ENCODE measurements around the gene SPOCK3. TPM values are rescaled to one million over a fixed set of nuclear protein-coding genes. Genes with fewer than 3 reads are reported as not detected.

SPOCK3 gene
- total and polyA plus RNA-seq, 2 experiments from 2014 or later, result 1.6 to 4.1 TPM

DNA sequence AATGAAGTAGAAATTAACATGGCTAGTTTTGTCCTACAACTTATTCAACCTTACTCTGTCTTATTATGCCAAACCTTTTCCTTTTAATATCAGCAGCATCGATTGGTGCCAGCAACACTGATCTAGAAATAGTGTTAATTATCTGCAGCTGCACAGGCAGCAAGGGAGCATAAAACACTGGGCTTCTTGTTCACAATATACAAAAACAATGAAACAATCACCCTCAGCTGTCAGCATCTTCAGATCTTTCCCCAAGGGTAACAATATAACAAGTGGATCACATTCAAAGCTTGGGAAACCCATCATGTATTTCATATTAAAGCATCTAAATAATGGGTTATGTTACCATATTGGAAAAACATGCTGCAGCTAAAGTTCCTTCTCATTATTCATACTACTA lies 238.1 kb downstream of the SPOCK3 start:
- TF ChIP-seq NANOG (IDR thresholded peaks at IDR 0.05; ENCODE audit: borderline replicate concordance), result no peak
- no peak for TF ChIP-seq CREB1 (CRISPR knock-in tag; IDR thresholded peaks at IDR 0.05; ENCODE audit: low read depth)
- TF ChIP-seq EZH2phosphoT487 (IDR thresholded peaks at IDR 0.05; ENCODE audit: unreplicated experiment), result no peak
- no peak for TF ChIP-seq ZNF331 (CRISPR knock-in tag; IDR thresholded peaks at IDR 0.05; ENCODE audit: low read depth)
- no peak for TF ChIP-seq EZH2 (IDR thresholded peaks at IDR 0.05; ENCODE audit: low read depth, unreplicated experiment)
- TF ChIP-seq REST (IDR thresholded peaks at IDR 0.05; ENCODE audit: unreplicated experiment), result no peak
- TF ChIP-seq, protein P1, sequence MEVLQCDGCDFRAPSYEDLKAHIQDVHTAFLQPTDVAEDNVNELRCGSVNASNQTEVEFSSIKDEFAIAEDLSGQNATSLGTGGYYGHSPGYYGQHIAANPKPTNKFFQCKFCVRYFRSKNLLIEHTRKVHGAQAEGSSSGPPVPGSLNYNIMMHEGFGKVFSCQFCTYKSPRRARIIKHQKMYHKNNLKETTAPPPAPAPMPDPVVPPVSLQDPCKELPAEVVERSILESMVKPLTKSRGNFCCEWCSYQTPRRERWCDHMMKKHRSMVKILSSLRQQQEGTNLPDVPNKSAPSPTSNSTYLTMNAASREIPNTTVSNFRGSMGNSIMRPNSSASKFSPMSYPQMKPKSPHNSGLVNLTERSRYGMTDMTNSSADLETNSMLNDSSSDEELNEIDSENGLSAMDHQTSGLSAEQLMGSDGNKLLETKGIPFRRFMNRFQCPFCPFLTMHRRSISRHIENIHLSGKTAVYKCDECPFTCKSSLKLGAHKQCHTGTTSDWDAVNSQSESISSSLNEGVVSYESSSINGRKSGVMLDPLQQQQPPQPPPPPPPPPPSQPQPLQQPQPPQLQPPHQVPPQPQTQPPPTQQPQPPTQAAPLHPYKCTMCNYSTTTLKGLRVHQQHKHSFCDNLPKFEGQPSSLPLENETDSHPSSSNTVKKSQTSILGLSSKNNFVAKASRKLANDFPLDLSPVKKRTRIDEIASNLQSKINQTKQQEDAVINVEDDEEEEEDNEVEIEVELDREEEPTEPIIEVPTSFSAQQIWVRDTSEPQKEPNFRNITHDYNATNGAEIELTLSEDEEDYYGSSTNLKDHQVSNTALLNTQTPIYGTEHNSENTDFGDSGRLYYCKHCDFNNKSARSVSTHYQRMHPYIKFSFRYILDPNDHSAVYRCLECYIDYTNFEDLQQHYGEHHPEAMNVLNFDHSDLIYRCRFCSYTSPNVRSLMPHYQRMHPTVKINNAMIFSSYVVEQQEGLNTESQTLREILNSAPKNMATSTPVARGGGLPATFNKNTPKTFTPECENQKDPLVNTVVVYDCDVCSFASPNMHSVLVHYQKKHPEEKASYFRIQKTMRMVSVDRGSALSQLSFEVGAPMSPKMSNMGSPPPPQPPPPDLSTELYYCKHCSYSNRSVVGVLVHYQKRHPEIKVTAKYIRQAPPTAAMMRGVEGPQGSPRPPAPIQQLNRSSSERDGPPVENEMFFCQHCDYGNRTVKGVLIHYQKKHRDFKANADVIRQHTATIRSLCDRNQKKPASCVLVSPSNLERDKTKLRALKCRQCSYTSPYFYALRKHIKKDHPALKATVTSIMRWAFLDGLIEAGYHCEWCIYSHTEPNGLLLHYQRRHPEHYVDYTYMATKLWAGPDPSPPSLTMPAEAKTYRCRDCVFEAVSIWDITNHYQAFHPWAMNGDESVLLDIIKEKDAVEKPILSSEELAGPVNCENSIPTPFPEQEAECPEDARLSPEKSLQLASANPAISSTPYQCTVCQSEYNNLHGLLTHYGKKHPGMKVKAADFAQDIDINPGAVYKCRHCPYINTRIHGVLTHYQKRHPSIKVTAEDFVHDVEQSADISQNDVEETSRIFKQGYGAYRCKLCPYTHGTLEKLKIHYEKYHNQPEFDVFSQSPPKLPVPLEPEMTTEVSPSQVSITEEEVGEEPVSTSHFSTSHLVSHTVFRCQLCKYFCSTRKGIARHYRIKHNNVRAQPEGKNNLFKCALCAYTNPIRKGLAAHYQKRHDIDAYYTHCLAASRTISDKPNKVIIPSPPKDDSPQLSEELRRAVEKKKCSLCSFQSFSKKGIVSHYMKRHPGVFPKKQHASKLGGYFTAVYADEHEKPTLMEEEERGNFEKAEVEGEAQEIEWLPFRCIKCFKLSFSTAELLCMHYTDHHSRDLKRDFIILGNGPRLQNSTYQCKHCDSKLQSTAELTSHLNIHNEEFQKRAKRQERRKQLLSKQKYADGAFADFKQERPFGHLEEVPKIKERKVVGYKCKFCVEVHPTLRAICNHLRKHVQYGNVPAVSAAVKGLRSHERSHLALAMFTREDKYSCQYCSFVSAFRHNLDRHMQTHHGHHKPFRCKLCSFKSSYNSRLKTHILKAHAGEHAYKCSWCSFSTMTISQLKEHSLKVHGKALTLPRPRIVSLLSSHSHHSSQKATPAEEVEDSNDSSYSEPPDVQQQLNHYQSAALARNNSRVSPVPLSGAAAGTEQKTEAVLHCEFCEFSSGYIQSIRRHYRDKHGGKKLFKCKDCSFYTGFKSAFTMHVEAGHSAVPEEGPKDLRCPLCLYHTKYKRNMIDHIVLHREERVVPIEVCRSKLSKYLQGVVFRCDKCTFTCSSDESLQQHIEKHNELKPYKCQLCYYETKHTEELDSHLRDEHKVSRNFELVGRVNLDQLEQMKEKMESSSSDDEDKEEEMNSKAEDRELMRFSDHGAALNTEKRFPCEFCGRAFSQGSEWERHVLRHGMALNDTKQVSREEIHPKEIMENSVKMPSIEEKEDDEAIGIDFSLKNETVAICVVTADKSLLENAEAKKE (CRISPR knock-in tag; IDR thresholded peaks at IDR 0.05), result no peak
- no peak for TF ChIP-seq POLR2AphosphoS5 (IDR thresholded peaks at IDR 0.05; ENCODE audit: low read depth)
- TF ChIP-seq ZNF114 (CRISPR knock-in tag; IDR thresholded peaks at IDR 0.05), result no peak
- no peak for TF ChIP-seq JUNB (IDR thresholded peaks at IDR 0.05; ENCODE audit: unreplicated experiment)
- TF ChIP-seq ETS1 (IDR thresholded peaks at IDR 0.05), result no peak
- TF ChIP-seq STAT1 (IDR thresholded peaks at IDR 0.05; ENCODE audit: unreplicated experiment), result no peak
- no peaks in the 10 kb centered on the region for H4K20me1 ChIP-seq (replicated peaks; ENCODE audit: insufficient read depth)

More for the DNA sequence above, 238.1 kb downstream of the SPOCK3 start:
- Mint-ChIP-seq H3K27me3 (ENCODE audit: insufficient read depth, low read depth, poor library complexity) (no peaks in the 10 kb centered on the region), H3K4me1 (peaks cover 2% of the 10 kb centered on the region; the same call in 1 of the 3 replicates), H3K9me3 (no peaks in the 10 kb centered on the region), H3K27ac (no peak overlapping the region), H3K36me3 (ENCODE audit: low read depth) (no peaks in the 10 kb centered on the region), H3K4me3 (no peak overlapping the region)
- H3K27ac ChIP-seq (ENCODE audit: low read depth), result no peak overlapping the region
- H3K36me3 ChIP-seq (ENCODE audit: insufficient read depth), result no peaks in the 10 kb centered on the region
- no peak overlapping the region for H3K4me2 ChIP-seq
- no peaks in the 10 kb centered on the region for H3K27me3 ChIP-seq (ENCODE audit: insufficient read depth)
- no peaks in the 10 kb centered on the region for H3K4me1 ChIP-seq (ENCODE audit: insufficient read depth)
- H2AFZ ChIP-seq, result no peak overlapping the region
- no peaks in the 10 kb centered on the region for H3K79me2 ChIP-seq (replicated peaks; ENCODE audit: insufficient read depth)
- DNase-seq (ENCODE audit: low spot score), result no peak
- no peak overlapping the region for H3K4me3 ChIP-seq
- no peaks in the 10 kb centered on the region for H3F3A ChIP-seq (replicated peaks; ENCODE audit: low read depth)
- H3K9me2 ChIP-seq (ENCODE audit: insufficient read depth), result no peaks in the 10 kb centered on the region
- ATAC-seq, result no peak

Measured in GM23338 (cell line).